ENCODE measurements around the gene NEURL1.

The NEURL1 gene

DNA sequence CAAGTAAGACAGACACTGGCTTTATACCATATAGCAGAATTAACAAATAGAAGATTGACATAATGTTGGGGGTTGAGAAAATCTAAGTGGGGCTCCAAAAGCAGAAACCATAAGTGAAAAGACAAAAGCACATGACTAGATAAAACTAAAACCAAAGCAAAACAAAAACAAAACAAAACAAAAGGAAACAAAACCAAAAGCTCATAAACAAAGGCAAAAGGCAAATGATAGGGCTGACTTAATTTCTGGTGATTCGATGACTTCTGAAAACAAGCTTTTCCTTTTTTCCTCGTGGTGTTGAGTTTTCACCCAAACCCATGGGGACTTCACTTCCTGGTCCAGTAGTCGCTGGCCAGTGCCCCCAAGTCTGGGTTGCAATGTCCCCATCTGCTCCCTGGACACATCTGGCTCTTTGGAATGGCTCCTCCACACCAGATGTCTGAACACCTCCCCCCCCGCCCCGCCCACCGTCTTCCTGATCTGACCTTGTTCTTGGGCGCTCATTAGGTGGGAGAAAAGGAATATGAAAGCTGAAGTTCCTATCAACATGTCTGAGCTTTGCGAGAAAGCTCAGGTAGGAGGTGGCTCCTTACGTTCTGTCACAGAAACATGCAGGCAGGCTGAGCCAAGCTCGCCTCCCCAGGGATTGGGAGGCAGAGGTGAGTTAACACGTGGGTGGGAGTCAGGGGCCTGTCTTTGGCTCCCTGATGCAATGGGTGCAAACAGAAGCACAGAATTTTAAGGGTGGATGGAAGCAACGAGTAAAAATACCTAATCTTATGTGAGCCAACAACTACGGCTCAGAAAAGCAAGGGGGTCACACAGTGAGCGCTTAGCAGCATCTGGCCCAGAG, 121.0 kb downstream of the NEURL1 start:
- Histone ChIP-seq H3K23ac (ENCODE audit: low read length) (no peak overlapping the region), H4K91ac (ENCODE audit: low read depth, low read length) (no peak overlapping the region), H3K79me2 (ENCODE audit: control insufficient read depth, insufficient read depth, low read length, poor library complexity) (no peaks in the 10 kb centered on the region), H3K14ac (ENCODE audit: low read length) (no peak overlapping the region), H2AFZ (ENCODE audit: insufficient read depth, low read length, poor library complexity) (no peak overlapping the region), H2BK5ac (ENCODE audit: low read depth, low read length, poor library complexity) (no peak overlapping the region), H3K4ac (ENCODE audit: low read depth, low read length) (no peak overlapping the region), H3K79me1 (ENCODE audit: low read length) (no peaks in the 10 kb centered on the region), H3K9ac (ENCODE audit: low read length) (no peak overlapping the region), H3K4me1 (ENCODE audit: control insufficient read depth in 1 of 2, insufficient read depth in 2 of 2, low read length in 2 of 2) (peaks cover 0 to 6% of the 10 kb centered on the region in 2 experiments), H4K8ac (ENCODE audit: low read depth, low read length) (no peak overlapping the region), H4K12ac (ENCODE audit: low read depth, low read length) (no peak overlapping the region), H3K36me3 (ENCODE audit: control insufficient read depth in 1 of 2, insufficient read depth in 2 of 2, low read length in 2 of 2) (peaks cover 8 to 17% of the 10 kb centered on the region in 2 experiments), H3K4me2 (ENCODE audit: low read length) (no peak overlapping the region), H2AK5ac (ENCODE audit: low read length) (no peak overlapping the region), H3K9me3 (ENCODE audit: insufficient read depth, low read depth, low read length) (no peaks in the 10 kb centered on the region), H2BK12ac (ENCODE audit: low read length) (no peak overlapping the region), H3K18ac (ENCODE audit: low read length) (no peak overlapping the region), H3K4me3 (ENCODE audit: low read depth, low read length) (no peak overlapping the region), H3K27me3 (ENCODE audit: insufficient read depth, low read length) (no peaks in the 10 kb centered on the region), H3K27ac (ENCODE audit: low read depth, low read length) (no peak overlapping the region), H2BK120ac (ENCODE audit: insufficient read depth, low read length, poor library complexity) (no peak overlapping the region)
- no CpG with 5 or more reads among the region's 14 CpGs for WGBS (ENCODE audit: extremely low coverage, insufficient coverage, insufficient read length)
- no peak for DNase-seq

DNA sequence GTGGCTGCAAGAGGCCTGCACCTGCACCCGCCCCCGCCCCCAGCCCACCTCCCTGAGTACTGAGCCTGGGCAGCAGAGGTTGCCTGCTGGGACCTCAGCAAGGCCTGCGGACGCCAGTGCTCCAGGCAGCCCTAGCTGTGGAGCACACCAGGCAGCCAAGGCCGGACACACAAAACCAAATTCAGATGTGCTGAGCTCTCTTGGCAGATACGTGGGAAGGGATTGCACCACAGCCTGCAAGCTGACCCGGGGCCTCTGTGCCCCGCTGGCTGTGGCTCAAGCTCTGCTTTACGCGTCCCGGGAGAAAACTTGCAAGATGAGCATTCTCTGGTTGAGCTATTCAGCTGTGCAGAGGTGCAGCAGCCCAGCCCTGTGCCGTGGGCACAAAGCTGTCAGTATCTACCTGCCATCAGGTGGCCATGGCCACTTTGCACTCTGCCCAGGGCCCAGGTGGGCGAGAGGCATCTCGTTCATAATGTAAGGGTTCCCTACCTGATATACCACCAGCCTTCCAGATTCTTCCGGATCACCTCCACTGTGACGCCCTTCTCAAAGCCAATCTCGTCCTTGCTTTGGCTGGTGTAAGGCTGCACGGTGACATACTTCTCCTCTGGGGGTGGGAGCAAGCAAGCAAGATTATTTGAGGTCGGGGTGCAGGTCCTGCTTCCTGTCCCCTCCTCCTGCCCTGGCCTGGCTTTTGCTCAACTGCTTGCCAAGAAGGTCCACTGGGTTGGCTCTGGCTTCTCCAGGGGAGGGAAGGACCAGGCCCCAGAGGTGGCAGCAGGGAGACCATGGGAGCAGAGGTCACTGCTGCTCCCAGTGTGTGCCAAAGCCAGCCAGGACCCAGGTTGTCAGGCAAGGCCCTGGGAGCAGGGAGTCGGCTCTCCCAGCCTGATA, 123.4 kb downstream of the NEURL1 start:
- H3K36me3 ChIP-seq (ENCODE audit: control insufficient read depth in 1 of 2, insufficient read depth in 2 of 2, low read length in 2 of 2): peaks cover 20 to 26% of the 10 kb centered on the region in 2 experiments
- no peak overlapping the region for H3K14ac ChIP-seq (ENCODE audit: low read length)
- no peak overlapping the region for H2BK120ac ChIP-seq (ENCODE audit: insufficient read depth, low read length, poor library complexity)
- H3K9me3 ChIP-seq (ENCODE audit: insufficient read depth, low read depth, low read length): peaks cover 3% of the 10 kb centered on the region
- H3K4ac ChIP-seq (ENCODE audit: low read depth, low read length): no peak overlapping the region
- H2AFZ ChIP-seq (ENCODE audit: insufficient read depth, low read length, poor library complexity): no peak overlapping the region
- H4K12ac ChIP-seq (ENCODE audit: low read depth, low read length): no peak overlapping the region
- H4K91ac ChIP-seq (ENCODE audit: low read depth, low read length): no peak overlapping the region
- no peak overlapping the region for H2AK5ac ChIP-seq (ENCODE audit: low read length)
- H3K4me2 ChIP-seq (ENCODE audit: low read length): no peak overlapping the region
- no peak overlapping the region for H2BK12ac ChIP-seq (ENCODE audit: low read length)
- no peaks in the 10 kb centered on the region for H3K27me3 ChIP-seq (ENCODE audit: insufficient read depth, low read length)
- no peak overlapping the region for H4K8ac ChIP-seq (ENCODE audit: low read depth, low read length)
- H2BK5ac ChIP-seq (ENCODE audit: low read depth, low read length, poor library complexity): no peak overlapping the region
- no peaks in the 10 kb centered on the region for H3K79me2 ChIP-seq (ENCODE audit: control insufficient read depth, insufficient read depth, low read length, poor library complexity)
- H3K4me3 ChIP-seq (ENCODE audit: low read depth, low read length): no peak overlapping the region
- no peak overlapping the region for H3K23ac ChIP-seq (ENCODE audit: low read length)
- peaks cover 0 to 6% of the 10 kb centered on the region in 2 experiments for H3K4me1 ChIP-seq (ENCODE audit: control insufficient read depth in 1 of 2, insufficient read depth in 2 of 2, low read length in 2 of 2)
- H3K27ac ChIP-seq (ENCODE audit: low read depth, low read length): no peak overlapping the region
- no peaks in the 10 kb centered on the region for H3K79me1 ChIP-seq (ENCODE audit: low read length)
- no peak for DNase-seq
- WGBS (ENCODE audit: extremely low coverage, insufficient coverage, insufficient read length): no CpG with 5 or more reads among the region's 20 CpGs
- H3K18ac ChIP-seq (ENCODE audit: low read length): no peak overlapping the region
- no peak overlapping the region for H3K9ac ChIP-seq (ENCODE audit: low read length)

GRCh38 chr10:103617602-103618385, 124.3 kb downstream of the NEURL1 start:
- no peaks in the 10 kb centered on the region for H3K79me1 ChIP-seq (ENCODE audit: low read length)
- no peak overlapping the region for H2AK5ac ChIP-seq (ENCODE audit: low read length)
- H3K14ac ChIP-seq (ENCODE audit: low read length): no peak overlapping the region
- peaks cover 3% of the 10 kb centered on the region for H3K9me3 ChIP-seq (ENCODE audit: insufficient read depth, low read depth, low read length)
- no peak overlapping the region for H4K12ac ChIP-seq (ENCODE audit: low read depth, low read length)
- no peaks in the 10 kb centered on the region for H3K27me3 ChIP-seq (ENCODE audit: insufficient read depth, low read length)
- peaks cover 0 to 6% of the 10 kb centered on the region in 2 experiments for H3K4me1 ChIP-seq (ENCODE audit: control insufficient read depth in 1 of 2, insufficient read depth in 2 of 2, low read length in 2 of 2)
- no peak overlapping the region for H2BK5ac ChIP-seq (ENCODE audit: low read depth, low read length, poor library complexity)
- no peak overlapping the region for H3K18ac ChIP-seq (ENCODE audit: low read length)
- no peak overlapping the region for H3K4me3 ChIP-seq (ENCODE audit: low read depth, low read length)
- peaks cover 17 to 26% of the 10 kb centered on the region in 2 experiments for H3K36me3 ChIP-seq (ENCODE audit: control insufficient read depth in 1 of 2, insufficient read depth in 2 of 2, low read length in 2 of 2)
- no peak overlapping the region for H3K27ac ChIP-seq (ENCODE audit: low read depth, low read length)
- no peak overlapping the region for H2BK120ac ChIP-seq (ENCODE audit: insufficient read depth, low read length, poor library complexity)
- no peak overlapping the region for H2BK12ac ChIP-seq (ENCODE audit: low read length)
- no peak overlapping the region for H4K8ac ChIP-seq (ENCODE audit: low read depth, low read length)
- no CpG with 5 or more reads among the region's 13 CpGs for WGBS (ENCODE audit: extremely low coverage, insufficient coverage, insufficient read length)
- DNase-seq: no peak
- H2AFZ ChIP-seq (ENCODE audit: insufficient read depth, low read length, poor library complexity): no peak overlapping the region
- H3K4ac ChIP-seq (ENCODE audit: low read depth, low read length): no peak overlapping the region
- H3K23ac ChIP-seq (ENCODE audit: low read length): no peak overlapping the region
- H3K4me2 ChIP-seq (ENCODE audit: low read length): no peak overlapping the region
- H3K79me2 ChIP-seq (ENCODE audit: control insufficient read depth, insufficient read depth, low read length, poor library complexity): no peaks in the 10 kb centered on the region
- H3K9ac ChIP-seq (ENCODE audit: low read length): no peak overlapping the region
- H4K91ac ChIP-seq (ENCODE audit: low read depth, low read length): no peak overlapping the region

Data from trophoblast cell (in vitro differentiated cells and primary cell).